Rectal smooth muscle tissue (tissue), 1 donor: ENCODE measurements around the gene HSPA1A.
A peak's percentile ranks its signal among the peaks of the same experiment; 100 is the strongest.
"Not testable (repeated sequence)": the region's sequence is repeated elsewhere in the genome, so short reads cannot be mapped to it uniquely, and the experiment has no call there.

ENCODE experiments used
- H3K27ac ChIP-seq: one replicate; pipeline ENCODE4 v1.7.0; 2013; ENCODE audit warnings: low read depth, low read length, inconsistent platforms
- H3K27me3 ChIP-seq: one replicate; pipeline ENCODE4 v1.7.0; 2013; ENCODE audit warnings: low read length; ENCODE audit not compliant: control insufficient read depth, insufficient read depth
- H3K36me3 ChIP-seq: one replicate; pipeline ENCODE4 v1.7.0; 2013; ENCODE audit warnings: low read length; ENCODE audit not compliant: control insufficient read depth, insufficient read depth
- H3K4me1 ChIP-seq: one replicate; pipeline ENCODE4 v1.7.0; 2013; ENCODE audit warnings: low read length; ENCODE audit not compliant: control insufficient read depth, insufficient read depth
- H3K4me3 ChIP-seq: one replicate; pipeline ENCODE4 v1.7.0; 2013; ENCODE audit warnings: low read length
- H3K9ac ChIP-seq: one replicate; pipeline ENCODE4 v1.7.0; 2013; ENCODE audit warnings: low read length

Gene HSPA1A

GRCh38 chr6:31805939-31806469 is 9.3 kb upstream of the HSPA1A start:
- Histone ChIP-seq H3K4me3 (peak overlapping the region; percentile 89), H3K36me3 (no peaks in the 10 kb centered on the region), H3K4me1 (peaks cover 11% of the 10 kb centered on the region)

GRCh38 chr6:31806470-31807272 is 8.7 kb upstream of the HSPA1A start, which contains the start of gene LSM2:
Gene LSM2, minus strand, starts transcription at chr6:31806966. Its CDS starts 209 bp downstream, at chr6:31806757.
- Histone ChIP-seq H3K27me3 (no peaks in the 10 kb centered on the region), H3K9ac (peak within 1 kb of the TSS; percentile 75), H3K27ac (peak within 1 kb of the TSS; percentile 97), H3K4me1 (peaks cover 11% of the 10 kb centered on the region), H3K36me3 (no peaks in the 10 kb centered on the region), H3K4me3 (peak within 1 kb of the TSS; percentile 89)

More at GRCh38 chr6:31805939-31806469, 9.3 kb upstream of the HSPA1A start:
- Histone ChIP-seq H3K27me3 (no peaks in the 10 kb centered on the region), H3K27ac (peak overlapping the region; percentile 97), H3K9ac (peak overlapping the region; percentile 75)

DNA sequence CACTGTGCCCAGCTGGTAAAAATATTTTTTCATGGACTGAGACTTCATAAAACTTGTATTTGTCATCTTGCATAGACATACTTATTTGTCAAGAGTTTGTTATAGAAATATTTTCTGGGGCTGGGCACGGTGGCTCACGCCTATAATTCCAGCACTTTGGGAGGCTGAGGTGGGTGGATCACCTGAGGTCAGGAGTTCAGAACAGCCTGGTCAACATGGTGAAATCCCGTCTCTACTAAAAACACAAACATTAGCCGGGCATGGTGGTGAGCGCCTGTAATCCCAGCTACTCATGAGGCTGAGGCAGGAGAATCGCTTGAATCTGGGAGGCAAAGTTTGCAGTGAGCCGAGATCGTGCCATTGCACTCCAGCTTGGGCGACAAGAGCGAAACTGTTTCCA is 6.7 kb upstream of the HSPA1A start:
- not testable (repeated sequence) for H3K36me3 ChIP-seq, H3K4me3 ChIP-seq, H3K9ac ChIP-seq, H3K27ac ChIP-seq, H3K27me3 ChIP-seq
- H3K4me1 ChIP-seq, result peaks cover 13% of the 10 kb centered on the region

DNA sequence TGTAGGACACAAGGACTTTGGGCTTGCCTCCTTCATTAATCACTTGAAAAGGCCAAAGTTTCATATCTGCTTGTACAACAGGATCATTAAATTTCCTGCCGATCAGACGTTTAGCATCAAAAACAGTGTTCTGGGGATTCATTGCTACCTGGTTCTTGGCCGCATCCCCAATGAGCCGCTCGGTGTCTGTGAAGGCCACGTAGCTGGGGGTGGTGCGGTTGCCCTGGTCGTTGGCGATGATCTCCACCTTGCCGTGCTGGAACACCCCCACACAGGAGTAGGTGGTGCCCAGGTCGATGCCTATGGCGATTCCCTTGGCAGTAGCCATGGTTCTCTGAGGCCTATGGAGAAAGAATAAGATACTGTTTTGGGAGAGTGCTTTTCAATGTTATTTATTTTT is 3.7 kb upstream of the HSPA1A start:
- no peak overlapping the region for H3K27ac ChIP-seq
- no peak overlapping the region for H3K4me3 ChIP-seq
- no peaks in the 10 kb centered on the region for H3K27me3 ChIP-seq
- no peaks in the 10 kb centered on the region for H3K36me3 ChIP-seq
- peaks cover 7% of the 10 kb centered on the region for H3K4me1 ChIP-seq
- no peak overlapping the region for H3K9ac ChIP-seq

DNA sequence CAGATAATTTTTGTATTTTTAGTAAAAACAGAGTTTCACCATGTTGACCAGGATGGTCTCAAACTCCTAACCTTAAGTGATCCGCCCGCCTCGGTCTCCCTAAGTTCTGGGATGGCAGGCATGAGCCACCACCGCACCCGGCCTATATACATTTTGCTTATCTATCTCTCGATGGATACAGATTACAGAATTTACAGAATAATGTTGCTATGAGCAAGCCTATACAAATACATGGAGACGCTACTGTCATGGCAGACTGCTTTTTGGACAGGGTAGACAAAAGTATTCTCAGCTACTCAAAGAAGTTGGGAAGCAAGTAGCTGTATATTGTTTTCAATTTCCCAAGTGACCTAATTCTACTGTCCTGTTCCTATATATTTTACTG is 1.9 kb upstream of the HSPA1A start:
- H3K9ac ChIP-seq, result no peak overlapping the region
- no peaks in the 10 kb centered on the region for H3K36me3 ChIP-seq
- H3K4me1 ChIP-seq, result peaks cover 6% of the 10 kb centered on the region
- peak overlapping the region; percentile 84 for H3K27ac ChIP-seq
- H3K27me3 ChIP-seq, result no peaks in the 10 kb centered on the region
- peak overlapping the region; percentile 22 for H3K4me3 ChIP-seq

- Histone ChIP-seq H3K4me1 (peaks cover 6% of the 10 kb centered on the region), H3K9ac (no peak overlapping the region), H3K27ac (peak overlapping the region; percentile 97), H3K27me3 (no peaks in the 10 kb centered on the region), H3K36me3 (no peaks in the 10 kb centered on the region), H3K4me3 (peak overlapping the region; percentile 48)
Observed at GRCh38 chr6:31814677-31815024, 692 bp upstream of the HSPA1A start.

- H3K9ac ChIP-seq, H3K36me3 ChIP-seq, H3K27me3 ChIP-seq, H3K4me1 ChIP-seq: not testable (repeated sequence)
- Histone ChIP-seq H3K27ac (peak overlapping the region; percentile 52), H3K4me3 (peak overlapping the region; percentile 59)
Observed at GRCh38 chr6:31817133-31817928, 2.0 kb downstream of the HSPA1A start.

GRCh38 chr6:31817929-31818511 is 2.7 kb downstream of the HSPA1A start:
- peaks cover 14% of the 10 kb centered on the region for H3K4me1 ChIP-seq
- H3K4me3 ChIP-seq, result peak overlapping the region; percentile 59
- not testable (repeated sequence) for H3K36me3 ChIP-seq, H3K27me3 ChIP-seq, H3K9ac ChIP-seq
- peak overlapping the region; percentile 52 for H3K27ac ChIP-seq

DNA sequence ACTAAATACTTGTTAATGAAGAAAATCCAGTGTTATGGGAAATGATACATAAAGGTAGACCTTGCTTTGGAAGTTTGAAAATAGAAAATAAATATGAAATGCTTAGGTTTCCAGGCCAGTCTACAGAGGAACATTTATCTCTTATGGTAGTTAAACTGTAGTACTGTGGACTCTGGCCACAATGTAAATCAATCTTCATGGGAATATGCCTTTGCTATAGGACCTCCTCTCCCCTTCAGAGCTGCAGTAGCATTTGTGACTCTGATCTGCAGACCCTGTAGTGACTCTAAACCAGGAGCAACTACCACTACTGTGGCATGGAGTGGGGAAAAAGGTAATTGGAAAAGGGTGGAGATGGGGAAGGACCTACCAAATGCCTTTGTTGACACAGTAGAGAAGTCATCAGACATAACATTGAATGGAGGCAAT is 4.5 kb downstream of the HSPA1A start:
- Histone ChIP-seq H3K4me3 (no peak overlapping the region), H3K27me3 (no peaks in the 10 kb centered on the region), H3K27ac (peak overlapping the region; percentile 50), H3K36me3 (no peaks in the 10 kb centered on the region), H3K4me1 (peaks cover 13% of the 10 kb centered on the region), H3K9ac (no peak overlapping the region)

DNA sequence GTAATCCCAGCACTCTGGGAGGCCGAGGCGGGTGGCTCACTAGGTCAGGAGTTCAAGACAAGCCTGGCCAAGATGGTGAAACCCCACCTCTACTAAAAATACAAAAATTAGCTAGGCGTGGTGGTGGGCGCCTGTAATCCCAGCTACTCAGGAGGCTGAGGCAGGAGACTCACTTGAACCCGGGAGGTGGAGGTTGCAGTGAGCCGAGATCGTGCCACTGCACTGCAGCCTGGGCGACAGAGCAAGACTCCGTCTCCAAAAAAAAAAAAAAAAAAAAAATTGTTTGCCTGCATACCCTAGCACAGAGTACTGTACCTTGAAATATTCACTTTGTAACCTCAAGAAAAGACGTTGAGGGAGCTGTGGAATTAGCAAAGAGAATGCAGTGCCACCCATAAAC is 5.1 kb downstream of the HSPA1A start:
- H3K36me3 ChIP-seq, H3K9ac ChIP-seq, H3K27ac ChIP-seq, H3K27me3 ChIP-seq: not testable (repeated sequence)
- peak overlapping the region; percentile 8 for H3K4me3 ChIP-seq
- peaks cover 13% of the 10 kb centered on the region for H3K4me1 ChIP-seq

- Histone ChIP-seq H3K9ac (peak overlapping the region; percentile 70), H3K4me1 (peaks cover 15% of the 10 kb centered on the region), H3K27me3 (no peaks in the 10 kb centered on the region), H3K36me3 (no peaks in the 10 kb centered on the region), H3K27ac (peak overlapping the region; percentile 98), H3K4me3 (peak overlapping the region; percentile 82)
Observed at GRCh38 chr6:31821301-31822035, 6.1 kb downstream of the HSPA1A start.
